SHP77 treated with DMSO at 0.1 percent for 48 hours (cell line): ENCODE results near the gene GFAP.

Experiments used
- DNase-seq: peaks from one replicate; lab custom pipeline; 2025; lab: John Stamatoyannopoulos, UW

GFAP gene

DNA sequence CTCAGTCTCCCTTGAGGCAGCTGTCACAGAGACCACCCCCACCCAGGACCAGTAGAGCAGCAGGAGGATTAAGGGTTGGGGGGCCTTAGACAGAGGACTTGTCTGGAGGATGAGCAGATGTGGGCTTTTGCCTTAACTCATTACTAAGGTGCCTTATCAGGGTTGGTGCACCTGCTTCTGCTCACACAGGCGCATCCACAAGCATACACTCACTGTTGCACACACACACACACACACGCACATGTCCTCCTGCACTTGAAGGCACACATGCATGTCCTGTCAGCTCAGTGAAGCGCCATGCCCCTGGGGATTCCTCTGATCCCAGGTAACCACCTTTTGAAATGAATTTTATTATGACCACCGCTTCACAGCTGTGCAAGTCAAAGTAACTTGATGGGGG, 1.2 kb downstream of the GFAP start:
- no peak for DNase-seq

DNA sequence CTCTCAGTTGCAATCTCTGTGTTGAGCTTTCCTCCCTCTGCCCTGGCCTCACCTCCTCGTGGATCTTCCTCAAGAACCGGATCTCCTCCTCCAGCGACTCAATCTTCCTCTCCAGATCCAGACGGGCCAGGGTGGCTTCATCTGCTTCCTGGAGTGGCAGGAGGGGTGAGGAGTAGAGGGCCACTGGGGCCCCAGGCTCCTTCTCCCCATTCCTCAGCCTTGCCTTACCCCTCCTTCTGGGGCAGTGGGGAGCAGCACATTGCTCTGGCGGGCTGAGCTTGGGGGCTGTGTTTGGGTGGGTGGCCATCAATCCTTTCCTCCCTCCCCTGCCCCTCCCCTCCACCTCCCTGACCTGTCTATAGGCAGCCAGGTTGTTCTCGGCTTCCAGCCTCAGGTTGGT, 1.6 kb downstream of the GFAP start:
- no peak for DNase-seq

DNA sequence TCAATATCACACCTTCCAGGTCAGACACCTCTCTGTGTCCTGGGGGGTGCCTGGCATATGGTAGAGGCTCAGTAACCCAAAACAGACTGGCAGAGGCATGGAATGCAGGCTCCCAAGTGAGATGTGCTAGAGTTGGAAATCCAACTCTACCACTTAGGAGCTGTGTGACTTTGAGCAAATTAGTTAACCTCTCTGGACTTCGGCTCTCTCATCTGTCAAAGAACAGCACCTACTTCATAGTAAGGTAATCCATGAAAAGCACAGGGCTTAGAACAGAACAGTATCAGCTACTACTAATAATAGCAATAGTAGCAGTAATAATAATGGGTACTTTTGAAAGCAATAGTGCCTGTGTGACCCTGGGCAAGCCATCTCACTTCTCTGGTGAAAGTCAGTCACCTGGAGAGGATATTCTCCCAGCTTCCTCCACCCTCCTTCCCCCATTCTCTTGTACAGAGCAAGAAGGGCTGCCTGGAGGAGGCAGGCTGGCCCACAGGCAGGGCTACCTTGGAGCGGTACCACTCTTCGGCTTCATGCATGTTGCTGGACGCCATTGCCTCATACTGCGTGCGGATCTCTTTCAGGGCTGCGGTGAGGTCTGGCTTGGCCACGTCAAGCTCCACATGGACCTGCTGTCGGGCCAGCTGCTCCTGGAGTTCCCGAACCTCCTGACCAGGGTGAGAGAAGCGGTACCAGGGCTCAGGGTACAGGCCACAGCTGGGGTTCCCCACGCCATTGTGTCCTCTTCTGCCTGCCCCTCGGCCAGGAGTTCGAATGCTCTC, 2.3 kb downstream of the GFAP start:
- DNase-seq = no peak

DNA sequence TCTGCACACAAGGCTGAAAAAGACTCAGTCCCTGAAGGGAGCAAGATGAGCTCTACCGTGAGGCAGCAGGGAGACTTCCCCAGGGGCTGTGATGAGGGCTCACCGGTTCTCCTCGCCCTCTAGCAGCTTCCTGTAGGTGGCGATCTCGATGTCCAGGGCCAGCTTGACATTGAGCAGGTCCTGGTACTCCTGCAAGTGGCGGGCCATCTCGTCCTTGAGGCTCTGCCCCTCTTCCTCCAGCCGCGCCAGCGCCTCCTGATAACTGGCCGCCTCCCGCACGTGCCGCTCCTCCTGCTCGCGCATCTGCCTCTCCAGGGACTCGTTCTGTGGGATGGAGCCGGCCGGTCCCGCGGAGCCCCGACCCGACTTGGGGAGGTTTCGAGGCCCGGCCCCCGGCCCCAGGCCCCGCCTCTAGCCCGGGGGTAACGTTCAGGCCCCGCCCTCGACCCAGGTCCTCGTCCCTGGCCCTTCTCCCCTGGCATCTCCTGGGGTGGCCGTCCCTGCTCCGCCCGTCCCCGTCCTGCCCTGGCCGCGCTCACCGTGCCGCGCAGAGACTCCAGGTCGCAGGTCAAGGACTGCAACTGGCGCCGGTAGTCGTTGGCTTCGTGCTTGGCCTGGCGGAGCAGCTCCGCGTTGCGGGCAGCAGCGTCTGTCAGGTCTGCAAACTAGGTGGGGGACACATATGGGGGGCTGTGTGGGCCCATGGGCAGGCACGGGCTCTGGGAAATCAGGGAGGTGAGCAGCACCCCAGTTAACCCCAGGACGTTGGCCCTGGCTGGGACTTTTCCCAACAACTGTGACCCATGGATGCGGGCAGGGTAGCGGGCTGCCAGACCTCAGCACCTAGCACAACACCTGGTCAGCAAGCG, 3.9 kb downstream of the GFAP start:
- peak; percentile 17 for DNase-seq

DNA sequence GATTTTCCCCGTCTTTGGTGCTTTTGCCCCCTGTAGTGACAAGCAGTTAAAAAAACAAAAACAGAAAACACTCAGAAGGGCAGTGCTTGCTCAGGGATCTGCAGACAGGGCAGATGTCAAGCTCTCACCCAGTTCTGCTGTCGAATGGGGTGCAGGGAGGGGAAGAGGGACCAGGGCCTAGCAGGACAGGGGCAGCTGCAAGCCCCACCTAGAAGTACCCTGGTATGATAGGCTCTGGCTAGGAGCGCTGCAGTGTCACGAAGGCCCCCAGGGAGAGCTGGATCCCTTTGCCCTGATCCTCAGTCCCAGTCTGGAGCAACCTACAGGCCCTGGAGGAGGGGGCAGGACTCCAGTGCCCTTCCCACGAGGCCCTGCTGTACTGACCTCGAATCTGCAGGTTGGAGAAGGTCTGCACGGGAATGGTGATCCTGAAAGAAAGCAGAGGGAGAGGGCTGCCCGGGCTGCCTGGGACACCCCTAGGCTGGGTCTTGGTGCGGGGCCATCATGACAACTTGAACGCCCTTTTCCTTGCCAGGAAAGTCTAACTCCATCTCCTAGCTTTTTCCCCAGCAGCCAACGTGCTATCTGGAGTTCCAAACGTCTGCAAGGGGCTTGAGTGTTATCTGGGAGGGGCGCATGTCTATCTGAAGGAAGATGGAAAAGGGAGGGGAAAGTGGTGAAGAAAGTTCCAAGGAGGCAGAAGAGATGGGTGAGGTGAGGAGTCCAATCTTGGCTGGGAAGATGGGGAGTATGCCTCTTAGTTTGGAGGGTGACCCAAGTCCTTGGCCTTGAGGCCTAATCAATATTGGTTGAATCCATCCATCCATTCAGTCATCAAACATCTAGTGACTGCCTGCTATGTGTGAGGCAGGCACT, 4.8 kb downstream of the GFAP start:
- no peak for DNase-seq

DNA sequence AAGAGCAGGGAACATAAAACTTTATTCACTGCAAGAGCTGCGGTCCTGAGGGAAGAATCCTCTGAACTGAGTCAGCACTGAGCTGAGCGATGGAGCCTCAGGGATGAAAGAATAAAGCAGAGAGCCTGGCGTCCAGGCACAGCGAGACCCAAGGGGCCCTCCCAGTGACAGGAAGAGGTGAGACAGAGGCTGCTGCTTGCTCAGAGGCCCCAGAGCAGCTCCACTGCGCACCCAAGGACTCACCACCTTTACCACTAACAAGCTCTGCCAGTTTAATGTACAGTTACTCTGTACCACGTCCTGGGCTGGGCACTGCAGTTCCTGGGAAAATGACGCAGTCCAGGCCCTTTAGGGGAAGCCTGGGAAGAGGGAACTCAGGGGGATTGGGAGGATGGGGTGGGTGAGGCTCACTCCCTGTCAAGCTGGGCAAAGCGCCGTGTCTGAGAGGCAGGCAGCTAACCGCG, 5.6 kb downstream of the GFAP start:
- DNase-seq = no peak

DNA sequence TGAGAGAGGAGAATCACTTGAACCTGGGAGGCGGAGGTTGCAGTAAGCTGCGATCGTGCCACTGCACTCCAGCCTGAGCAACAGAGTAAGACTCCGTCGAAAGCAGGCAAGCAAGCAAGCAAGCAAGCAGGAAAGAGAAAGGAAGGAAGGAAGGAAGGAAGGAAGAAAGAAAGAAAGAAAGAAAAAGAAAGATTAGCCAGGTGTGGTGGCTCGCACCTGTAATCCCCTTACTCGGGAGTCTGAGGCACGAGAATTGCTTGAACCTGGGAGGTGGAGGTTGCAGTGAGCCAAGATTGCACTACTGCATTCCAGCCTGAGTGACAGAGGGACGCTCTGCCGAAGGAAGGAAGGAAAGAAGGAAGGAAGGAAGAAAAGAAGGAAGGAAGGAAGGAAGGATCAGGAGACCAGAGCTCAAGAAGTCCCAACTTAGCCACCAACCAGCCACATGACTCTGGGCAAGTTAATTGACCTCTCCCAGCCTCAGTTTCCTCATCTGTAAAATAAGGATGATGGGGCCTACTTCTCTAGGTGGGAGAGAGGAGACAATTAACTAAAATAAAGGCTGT, 6.5 kb downstream of the GFAP start:
- no peak for DNase-seq

DNA sequence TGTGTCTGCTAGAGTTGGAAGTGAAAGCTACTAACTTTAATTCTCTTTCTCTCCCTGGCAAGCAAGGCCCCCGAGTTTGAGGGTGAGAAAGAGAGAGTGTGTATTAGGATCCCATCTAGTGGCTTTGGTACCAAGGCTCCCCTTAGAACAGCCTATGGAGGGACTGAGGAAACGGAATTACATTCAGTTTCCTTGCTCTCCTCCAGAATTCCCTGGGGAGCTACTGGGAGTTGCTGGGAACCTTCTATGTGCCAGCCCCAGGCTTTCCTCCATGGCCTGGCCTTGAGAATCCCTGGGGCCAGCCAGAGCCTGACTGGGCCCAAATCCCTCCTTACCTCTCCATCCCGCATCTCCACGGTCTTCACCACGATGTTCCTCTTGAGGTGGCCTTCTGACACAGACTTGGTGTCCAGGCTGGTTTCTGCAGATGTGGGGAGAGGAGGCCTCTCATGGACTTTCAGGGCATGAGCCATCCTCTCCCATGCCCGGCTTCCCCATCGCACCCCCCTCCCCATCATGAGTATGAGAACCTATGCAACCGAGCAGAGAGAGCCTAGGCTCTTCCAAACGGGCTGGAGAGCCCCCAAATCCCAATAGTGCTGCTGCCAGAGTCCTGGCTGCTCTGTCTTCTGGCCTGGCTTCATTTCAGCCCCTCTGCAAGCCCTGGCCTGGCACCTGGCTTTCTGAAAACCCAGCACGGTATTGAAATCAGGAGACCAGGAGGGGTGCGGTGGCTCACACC, 7.4 kb downstream of the GFAP start:
- DNase-seq = no peak

DNA sequence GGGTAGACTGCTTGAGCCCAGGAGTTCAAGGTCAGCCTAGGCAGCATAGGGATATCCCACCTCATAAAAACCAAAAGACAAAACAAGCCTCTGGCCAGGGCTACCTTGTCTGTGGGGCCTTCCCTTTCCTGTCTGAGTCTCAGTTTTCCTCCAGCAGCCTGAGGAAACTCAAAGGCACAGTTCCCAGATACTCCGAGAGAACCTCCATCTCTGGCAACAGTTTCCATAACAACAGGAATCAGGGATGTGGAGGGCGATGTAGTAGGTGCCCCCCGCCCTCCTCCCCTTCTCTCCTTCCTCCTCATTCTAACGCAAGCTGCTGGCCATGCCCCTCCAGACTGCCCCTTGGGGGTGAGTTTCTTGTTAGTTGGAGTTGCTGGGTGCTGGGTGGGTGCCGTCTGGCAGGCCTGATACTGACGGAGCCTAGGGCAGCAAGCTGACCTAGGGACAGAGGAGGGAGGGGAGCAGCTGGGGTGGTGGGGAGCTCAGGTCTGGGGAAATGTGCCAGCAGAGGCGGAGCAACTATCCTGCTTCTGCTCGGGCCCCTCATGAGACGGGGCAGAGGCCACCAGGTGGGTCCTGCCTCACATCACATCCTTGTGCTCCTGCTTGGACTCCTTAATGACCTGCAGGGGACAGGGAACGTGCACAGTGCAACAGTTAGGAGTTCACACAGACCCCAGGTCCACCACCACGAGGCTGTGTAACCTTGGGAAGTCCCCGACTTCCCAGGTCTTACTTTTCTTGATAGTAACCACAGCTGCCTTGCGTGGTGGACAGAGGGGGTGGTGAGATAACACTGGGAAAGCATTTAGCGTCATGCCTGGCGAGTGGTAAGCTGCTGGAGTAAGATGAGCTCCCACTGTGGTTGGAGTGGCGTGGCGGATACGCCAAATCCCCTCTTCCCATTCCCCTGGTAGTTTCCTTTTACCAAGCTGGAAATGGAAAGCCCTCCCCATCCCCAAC, 8.3 kb downstream of the GFAP start:
- no peak for DNase-seq

DNA sequence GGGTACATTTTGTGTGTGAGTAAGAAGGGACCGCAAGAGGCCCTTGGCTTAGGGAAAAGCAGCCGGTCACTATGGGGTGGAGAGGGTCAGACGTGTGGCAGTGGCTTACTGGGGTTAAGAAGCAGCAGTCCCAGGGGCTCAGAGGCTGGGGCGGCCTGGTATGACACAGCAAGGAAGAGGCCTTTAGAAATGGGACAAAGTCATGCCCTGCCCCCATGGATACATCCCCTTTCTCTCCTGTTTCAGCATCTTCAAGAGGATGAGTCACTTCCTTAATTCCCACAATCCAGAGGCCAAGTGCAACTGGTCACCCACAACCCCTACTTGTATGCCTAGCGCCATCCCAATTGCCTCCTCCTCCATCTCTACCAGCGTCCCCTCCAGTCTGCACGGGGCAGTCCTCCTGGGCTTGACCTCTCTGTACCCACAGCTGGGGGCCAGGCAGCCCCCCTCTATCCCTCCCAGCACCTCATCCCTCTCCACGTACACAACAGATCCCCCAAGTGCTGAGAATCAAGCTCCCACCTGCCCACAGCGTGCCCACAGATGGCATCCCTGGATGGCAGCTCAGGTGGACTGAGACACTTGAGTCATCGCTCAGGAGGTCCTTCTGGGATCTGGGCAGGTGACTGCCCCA, 9.2 kb downstream of the GFAP start:
- DNase-seq = no peak

DNA sequence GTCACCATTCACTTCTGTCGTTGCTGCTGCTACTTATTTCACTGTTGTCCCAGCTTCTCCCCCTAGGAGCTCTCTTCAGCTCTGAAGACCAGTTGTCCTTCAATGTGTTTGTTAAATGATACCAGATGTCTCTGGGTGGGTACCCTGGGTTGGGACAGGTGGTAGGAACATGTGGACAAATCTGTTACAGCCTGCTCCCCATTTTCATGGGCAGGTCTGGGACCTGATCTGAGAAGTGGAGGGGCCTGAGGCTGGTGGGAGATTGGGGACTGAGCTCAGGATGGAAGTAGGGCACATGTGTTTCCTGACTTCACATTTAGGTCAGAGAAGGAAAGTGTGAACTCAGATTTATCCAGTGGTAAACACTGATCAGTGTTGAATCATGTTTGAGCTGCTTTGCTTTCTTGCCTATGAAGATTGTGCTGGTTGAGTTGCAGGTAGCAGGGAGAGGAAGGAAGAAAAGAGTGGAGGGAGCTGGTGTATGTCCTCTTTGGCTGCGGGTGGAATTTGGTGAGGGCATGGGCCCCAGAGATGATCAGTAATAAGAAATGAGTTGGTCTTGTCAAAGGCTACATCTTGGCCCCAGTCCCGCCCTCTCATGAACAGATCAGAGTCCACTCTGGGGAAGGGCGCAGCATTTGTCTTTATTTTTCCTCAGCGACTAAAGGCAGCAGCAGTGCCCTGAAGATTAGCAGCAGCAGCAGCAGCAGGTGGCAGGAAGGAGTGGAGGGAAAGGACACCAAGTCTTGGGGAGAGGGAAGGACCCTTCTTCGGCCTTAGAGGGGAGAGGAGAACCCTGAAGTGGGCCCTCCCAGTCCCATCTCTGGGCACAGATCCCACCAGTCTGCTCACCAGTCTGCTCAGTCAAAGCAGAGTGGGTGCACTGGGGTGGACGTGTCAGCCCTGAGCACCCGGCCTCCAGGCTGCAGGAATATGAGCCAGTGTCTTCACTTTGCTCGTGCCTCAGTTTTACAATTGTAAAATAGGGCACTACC, 10.0 kb downstream of the GFAP start:
- DNase-seq = no peak

DNA sequence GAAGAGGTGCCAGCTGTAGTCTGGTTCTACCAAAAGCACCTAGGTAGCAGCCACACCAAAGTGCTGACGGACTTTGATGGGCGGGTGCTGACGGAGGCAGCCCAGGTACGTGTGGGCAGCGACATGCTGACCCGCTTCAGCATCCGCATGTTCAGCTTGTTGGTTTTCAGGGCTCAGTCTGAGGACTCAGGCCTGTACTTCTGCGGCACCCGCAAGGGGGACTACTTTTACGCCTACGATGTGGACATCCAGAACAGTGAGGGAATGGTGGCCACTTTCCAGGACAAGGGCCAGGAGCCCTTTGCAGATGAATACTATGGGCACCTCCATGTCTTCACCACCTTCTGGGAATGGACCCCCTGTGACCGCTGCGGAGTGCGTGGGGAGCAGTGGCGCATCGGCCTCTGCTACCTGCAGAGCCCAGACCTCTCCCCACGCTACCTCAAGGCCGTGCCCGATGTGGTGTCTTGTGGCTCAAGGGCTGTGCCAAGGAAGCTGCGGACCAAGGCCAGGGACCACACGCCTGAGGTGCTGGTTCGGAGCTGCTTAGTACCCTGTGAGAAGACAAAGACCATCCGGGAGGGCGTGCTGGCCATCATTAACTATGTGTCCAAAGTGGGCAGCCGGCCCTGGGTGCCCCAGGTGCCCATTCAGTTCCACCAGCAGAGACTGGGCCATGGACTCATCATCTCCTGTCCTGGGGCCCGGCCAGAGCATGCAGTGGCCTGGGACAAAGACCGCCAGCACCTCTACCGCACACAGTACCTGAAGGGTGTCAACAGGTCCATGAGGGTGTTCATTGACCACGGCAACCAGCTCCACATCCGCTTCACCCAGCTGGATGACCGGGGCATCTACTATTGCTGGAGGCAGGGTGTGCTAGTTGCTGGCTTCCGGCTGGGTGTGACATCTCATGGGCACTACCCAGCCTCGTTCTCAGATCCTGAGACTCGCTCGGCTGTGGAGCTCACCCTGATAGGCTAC, 11.0 kb downstream of the GFAP start:
- no peak for DNase-seq

DNA sequence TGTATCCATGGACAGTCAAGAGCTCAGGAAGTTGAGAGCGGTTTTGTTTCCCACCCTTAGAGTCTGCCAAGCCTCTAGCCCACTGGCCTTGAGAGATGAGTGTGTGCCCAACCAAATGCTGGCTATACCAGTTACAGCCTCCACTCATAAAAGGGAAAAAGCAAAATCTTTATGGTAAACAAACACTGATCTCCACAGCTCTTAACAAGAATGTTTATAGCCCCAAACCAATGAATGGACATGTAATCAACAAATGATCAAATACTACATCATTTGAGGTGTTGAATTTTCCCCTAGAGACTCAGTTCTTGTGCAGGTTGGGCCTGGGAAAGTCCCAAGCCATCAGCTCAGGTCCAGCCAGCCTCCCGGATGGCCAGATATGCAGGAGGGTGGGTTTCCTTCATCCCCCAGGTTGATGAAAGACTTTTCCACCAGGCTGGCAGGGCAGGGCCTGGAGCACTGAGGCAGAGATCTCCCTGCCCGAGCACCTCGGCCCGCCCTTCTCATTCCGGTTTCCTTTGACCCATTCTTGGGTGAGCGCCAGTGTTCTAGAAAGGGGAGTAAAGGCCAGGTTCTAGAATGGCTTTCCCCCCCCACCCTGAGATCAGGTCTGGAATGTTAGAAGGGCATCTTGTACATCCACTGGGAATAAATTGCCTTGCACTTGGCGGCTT, 12.2 kb downstream of the GFAP start:
- DNase-seq = no peak

DNA sequence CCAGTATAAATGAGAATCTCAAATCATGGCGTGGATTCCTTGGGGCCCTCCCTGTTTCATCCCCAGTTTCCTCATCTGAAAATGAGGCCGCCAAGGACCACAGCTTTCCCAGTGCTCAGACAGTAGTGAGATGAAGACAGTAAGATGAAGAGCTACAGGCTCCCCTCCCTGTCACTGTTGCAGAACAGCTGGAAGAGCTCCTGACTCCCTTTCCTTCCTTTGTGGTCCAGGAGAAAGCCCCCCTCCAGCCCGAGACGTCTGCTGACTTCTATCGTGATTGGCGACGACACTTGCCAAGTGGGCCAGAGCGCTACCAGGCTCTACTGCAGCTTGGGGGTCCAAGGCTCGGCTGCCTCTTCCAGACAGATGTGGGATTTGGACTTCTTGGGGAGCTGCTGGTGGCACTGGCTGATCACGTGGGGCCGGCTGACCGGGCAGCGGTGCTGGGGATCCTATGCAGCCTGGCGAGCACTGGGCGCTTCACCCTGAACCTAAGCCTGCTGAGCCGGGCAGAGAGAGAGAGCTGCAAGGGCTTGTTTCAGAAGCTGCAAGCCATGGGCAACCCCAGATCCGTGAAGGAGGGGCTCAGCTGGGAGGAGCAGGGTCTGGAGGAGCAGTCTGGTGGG, 13.1 kb downstream of the GFAP start:
- no peak for DNase-seq

DNA sequence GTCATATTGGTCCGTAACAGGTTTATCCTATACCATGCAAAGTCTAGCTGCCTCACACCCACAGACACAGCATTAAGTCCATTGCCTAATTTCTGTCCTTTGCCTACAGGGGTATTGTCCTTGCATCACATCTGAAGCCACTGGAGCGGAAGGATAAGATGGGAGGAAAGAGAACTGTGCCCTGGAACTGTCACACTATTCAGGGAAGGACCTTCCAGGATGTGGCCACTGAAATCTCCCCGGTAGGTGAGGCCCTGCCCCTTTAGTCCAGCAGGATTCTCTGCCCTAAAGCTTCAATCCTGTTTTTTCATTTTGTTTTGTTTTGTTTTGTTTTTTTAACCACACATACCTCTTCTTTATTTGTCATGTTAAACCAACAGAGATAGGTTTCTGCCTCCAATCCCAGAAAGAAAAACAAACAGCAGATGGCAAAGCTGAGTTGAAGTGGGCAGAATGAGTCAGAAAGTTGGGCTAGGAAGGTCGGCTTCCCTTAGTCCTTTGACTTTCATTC, 13.8 kb downstream of the GFAP start:
- peak; percentile 12 for DNase-seq

DNA sequence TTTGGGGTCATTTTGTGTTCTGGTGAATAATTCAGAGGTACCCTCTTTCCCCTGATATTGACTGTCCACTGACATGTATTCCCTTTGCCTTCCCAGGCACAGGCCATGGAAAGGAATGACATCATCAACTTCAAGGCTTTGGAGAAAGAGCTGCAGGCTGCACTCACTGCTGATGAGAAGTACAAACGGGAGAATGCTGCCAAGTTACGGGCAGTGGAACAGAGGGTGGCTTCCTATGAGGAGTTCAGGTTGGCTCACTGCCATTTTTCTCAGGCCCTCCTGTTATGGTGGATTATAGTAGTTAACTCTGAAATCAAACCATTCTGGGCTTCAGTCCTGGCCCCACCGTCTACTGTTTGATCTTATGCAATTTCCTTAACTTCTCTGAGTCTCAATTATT, 14.4 kb downstream of the GFAP start:
- DNase-seq = no peak
